HG03565 (cell line): ENCODE measurements around the gene GCN1.

ENCODE experiments used
- ATAC-seq: cut with Tn5 transposase; IDR thresholded peaks from one replicate; pipeline ENCODE4 v1.9.1; 2021; ENCODE audit warnings: mild to moderate bottlenecking, moderate library complexity; ENCODE audit not compliant: unreplicated experiment

GCN1 gene

DNA sequence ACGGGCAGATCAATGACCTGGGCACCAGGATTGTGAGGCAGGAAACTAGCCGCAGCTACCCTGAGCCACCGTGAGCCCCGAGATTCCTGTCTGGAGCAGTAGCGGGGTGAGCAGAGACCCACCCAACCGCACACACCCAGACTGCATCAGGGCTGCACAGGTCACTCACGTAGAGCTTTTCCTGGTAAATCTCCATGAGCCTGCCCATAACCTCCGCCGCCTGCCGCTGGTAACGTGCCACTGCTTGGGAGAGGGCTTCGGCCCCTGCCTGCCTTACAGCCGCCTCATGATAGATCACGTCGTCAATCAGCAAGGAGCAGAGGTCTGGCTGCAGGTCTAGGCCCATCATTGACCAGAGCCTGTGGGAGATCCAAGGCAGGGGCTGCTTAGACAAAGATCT, 39.4 kb downstream of the GCN1 start:
- no peak for ATAC-seq

DNA sequence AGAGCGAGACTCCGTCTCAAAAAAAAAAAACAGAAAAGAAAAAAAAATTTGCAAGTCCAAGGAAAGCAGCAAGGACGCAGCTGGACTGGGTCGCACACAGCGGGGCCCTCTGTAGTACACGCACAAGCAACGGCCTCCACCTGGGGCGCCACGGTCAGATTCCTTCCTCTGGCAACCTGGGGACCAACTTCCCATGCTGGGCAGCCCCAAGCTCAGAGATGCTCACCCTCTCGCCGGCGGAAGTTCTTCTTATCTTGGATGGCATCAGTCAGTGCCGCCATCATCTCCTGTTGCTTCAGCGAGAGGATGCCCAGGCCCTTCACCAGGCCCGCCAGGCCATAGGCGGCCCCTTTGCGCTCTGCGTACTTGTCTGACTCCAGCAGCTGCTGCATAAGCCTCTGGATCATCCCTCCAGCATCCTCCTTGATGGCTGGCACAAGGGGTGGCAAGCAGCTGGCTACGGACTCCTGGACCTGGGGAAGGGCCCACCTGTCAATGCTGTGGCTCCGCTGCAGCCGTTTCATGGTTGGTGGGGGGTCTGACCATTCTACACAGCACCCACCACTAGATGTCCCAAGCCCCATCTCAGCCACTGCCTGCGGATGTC, 43.5 kb downstream of the GCN1 start:
- no peak for ATAC-seq

DNA sequence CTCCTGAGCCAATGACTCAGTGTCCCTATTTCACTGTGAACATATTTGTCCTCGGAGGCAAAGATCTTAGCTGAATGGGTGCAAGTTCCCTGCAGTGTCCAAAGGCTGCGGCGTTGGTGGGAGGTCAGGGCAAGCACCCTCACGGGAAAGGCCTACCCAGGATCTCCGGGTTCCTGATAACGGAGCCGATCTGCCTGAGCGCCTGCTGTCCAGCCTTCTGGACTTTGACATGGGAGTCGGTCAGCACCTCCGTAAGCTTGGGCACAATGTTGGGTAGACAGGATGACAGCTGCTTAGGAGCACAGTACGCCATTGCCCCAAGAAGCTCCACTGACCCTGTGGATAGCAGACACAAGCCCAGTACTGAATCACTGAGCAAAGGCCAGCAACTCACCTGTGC, 46.5 kb downstream of the GCN1 start:
- no peak for ATAC-seq

DNA sequence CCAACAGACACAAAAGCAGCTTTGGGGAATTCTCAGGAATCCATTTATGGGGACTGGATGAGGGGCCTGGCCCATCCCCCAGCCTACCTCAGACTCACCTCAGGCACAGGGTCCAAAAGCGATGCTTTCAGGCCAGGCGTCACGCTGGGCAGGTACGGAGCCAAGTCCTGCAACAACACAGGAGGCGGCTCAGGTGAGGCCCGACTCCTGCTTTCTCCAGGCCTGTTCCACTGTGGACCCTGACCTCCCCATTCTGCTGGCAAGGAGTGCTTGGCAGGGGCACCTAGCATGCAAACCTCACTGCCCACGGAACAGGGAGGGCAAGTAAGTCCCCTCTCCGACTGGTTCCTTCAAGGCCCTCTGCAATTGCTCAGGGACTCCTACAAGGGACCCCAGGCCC, 49.4 kb downstream of the GCN1 start:
- no peak for ATAC-seq

DNA sequence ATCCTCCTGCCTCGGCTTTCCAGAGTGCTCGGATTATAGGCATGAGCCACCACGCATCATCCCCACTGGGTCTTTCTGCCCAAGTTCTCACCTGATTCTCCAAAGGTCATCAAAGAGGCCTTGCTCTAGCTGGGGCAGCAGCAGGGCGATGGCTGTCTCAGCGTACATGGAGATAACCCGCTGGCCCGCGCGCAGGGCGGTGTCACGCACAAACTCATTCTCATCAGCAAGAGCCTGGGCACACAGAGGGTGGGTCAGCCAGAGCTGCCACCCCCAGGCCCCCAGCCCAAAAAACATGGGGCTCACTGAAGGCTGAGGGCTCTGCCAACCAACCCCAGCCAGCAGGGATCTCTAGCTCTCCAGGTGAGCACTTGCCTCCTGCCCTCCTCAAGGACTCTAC, 50.3 kb downstream of the GCN1 start:
- no peak for ATAC-seq

DNA sequence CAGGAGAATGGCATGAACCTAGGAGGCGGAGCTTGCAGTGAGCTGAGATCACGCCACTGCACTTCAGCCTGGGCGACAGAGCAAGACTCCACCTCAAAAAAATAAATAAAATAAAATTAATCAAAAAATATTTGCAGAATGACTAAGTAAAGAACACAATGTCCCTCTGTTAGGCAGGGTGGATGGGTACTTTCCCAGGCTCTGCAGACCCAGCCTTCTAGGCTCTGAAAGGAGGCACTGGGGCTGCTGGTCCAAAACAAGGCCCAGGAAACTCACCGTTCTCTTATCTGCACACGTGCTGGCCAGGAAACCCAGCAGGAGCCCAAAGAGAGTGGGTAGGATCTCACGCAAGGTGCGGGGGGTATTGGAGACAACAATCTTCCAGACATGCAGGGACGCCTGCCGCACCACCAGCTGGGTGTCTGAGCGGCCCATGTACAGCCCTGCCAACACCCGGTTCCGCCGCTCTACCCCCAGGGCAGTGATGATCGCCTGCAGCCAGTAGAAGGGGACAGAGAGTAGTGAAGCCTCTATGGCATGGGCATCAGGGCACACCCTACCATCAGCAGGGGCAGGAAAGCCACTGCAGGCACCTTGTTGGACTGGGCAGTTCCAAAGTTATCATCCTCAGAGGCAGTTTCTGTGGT, 52.2 kb downstream of the GCN1 start:
- ATAC-seq, result no peak

DNA sequence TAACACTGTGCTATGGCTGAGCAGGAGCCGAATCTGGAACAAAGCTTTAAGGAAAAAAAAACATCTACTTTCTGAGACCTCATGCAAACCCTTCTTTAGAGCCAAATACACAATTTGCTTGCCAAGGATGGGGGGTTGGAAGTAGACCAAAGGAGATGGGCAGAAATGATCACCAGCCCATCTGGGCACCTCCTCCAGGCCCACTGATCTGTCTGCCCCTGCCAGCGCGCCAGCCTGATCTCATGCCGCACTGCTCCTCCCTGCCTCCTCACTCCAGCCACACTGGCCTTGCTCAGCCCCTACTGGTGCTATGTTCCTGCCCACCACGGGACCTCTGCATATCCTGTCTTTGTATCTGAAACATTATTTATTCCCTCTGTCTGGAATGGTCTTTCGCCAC, 53.2 kb downstream of the GCN1 start:
- ATAC-seq, result no peak

DNA sequence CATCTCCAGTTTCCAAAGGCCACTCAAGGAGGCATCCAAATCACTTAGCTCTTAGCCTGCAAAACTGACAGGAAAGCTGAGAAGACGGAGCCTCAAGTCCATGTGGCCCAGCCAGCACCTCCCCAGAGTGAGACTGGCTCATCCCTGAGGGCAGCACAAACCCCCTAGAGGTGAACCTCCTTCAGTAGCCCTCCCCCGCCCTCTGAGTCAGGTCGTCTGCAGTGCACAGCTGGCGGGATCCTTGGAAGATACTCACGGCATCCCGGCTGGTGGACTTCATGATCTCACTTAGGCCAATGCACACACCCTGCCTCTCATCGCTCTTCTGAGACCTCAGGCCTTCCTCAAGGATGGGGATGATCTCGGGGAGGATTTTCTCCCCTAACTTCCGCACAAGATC, 53.9 kb downstream of the GCN1 start:
- ATAC-seq, result no peak

DNA sequence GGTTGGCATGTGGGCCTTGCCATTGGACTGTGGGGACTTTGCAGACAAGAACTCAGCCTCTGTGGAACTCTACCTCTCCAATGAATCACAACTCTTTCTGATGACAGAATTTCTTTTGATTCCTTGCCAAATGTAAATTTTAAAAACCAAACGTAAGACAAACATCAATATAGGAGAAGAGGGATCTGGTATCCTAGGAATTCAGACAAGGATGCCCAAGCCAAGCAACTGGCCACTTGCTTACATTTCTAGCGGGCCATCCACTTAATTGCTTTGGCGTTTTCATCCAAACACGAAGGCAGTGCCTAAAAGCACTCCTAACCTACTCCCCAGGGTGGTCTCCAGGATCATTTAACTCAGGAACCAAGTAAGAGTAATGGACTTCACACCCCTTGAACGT, 54.6 kb downstream of the GCN1 start:
- no peak for ATAC-seq

DNA sequence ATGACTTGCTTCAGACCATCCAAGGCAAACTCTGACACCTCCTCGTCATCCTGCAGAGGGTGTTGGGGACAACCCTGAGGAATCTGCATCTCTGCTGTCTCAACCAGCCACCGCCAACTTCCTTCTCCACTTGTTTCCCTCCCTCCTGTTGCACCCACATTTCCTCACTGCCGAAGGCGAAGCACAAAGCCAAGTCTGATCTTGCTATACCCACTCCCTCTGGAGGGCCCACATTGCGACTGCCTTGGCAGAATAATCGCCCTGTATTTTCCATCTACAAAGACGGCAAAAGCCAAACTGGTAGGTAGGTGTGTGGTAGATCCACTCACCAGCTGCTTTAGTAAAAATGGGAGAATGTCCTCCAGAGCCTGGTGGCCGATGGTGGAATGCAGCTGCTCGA, 56.1 kb downstream of the GCN1 start:
- no peak for ATAC-seq

DNA sequence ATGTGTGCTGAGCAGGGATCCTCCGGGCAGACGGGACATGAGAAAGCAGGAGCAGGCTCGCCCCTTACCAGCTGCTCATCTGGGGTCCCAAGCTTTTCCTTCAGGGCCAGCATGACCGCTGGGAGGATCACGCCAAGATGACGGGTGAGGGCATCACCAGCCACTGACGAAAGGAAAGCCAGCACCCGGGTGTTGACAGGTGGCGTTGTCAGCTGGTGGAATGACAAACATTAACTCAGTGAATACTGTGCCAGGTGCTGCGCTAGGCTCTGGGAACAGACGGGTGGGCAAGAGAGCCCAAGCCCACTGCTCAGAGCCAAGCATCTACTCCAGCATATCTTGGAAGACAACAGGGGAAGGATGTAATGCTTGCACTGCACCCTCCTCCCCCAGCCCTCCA, 56.7 kb downstream of the GCN1 start:
- ATAC-seq, result no peak

DNA sequence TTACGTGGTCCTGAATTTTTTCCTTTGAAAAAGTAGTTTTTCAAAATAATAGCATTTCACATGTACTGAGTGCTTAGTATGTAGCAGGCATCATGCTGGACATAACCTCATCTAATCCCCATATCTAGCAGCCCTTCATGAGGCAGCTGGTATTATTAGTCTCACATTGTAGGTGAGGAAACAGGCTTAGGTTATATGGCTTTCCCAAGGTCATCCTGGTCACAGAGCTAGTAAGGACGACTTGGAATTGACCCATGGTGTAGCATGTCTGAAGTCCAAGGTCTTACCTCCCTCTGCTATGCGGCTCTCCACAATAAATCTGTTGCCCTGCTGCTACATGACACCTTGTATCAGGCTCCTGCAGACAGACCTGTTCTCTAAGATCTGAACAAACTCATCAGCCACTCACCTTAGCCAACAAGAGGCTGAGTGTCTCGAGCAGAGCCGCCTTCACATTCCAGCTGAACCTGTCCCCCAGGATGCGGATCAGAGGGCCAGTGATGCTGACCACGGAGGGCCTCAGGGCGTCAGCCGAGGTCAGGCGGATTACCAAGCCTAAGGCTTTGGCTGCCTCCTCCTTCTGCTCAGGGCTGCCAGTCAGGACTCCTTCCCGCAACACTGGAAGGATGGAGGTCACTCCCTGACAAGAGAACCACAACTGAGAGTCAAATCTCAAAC, 58.3 kb downstream of the GCN1 start:
- ATAC-seq, result no peak

DNA sequence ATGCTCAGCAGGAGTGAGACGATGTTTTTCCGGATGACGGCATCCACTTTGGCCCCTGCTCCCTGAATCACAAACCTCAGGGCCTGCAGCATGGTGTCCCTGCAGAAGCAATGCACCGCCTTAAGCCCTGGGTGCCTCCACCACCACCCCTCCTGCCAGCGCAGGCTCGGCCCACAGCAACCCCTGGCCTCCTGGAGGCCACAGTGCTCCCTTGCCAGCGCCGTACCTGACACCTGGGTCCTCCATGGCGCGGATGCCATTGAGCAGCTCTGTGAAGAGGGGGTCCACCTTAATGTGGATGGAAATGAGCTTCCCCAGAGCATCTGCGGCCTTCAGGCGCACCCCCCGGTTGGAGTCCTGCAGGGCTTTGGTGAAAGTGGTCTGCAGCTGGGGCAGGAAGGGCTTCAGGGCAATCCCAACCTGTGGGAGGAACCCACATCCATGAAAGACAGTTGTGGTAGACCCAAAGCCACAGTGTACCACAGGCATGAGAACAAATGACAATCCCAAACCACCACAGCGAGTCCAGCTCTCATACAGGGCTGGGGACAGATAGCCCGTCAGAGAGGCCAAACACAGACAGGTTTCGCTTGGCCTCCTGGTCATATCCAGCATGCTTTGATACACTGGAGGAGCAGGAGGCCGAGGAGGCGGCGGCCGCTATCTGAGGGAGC, 60.1 kb downstream of the GCN1 start:
- no peak for ATAC-seq

DNA sequence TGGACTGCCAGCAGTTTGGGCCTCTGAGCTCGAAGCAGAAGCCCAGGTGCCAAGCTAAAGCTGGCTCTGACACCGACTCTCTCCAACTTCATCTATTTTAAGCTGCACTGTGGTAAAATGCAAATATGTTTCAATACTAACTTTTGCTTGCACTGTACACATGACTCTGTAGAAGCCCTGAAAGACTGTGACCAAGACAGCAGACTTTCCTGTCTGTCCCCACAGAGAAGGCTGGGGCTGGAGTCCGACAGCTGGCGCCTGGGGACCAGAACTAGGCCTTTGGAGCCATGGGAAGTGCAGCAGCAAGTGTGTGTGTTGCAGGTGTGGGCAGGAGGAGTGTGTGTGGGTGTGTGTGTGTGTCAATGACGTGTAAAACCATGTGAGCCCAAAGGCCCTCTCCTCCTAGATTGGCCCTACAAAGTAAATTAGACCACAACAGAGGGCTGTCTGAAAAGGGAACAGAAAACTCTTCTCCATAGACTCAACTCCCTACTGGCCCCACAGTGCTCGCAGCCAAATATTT, 61.6 kb downstream of the GCN1 start:
- ATAC-seq, result peak; percentile 84

DNA sequence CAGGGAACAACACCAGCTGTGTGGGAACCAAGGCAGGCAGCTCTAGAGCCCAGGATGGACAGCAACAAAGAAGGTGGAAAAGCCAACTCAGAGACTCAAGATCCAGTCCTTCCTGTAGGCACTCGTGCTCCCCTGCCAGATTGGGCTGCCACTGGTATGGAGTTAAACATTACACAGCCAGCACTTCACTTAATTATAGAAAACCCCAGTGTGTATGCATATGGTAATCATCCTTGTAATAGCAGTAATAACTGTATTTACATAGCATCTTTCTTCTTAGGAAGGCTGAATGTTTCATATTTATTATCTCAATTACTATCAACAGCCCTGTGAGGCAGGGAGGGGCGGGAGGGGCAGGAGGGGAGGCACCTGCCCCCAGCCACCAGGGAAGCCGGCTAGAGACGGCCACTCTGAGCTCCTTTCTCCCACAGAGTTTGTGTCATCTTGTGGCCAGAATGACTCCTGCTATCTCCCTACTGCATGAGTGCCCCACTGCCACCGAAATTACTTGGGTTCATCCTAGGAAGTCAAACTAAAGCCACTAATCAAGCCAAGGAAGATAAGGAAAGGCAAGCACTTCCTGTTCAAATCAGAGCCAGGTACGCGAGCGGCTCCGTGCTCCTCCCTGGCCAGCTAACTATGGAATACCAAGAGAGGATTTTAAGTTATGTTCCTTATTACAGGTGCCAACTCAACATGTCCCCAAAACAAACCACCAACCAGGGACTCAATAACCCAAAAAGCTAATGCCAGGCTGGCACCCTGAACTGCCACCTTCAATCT, 62.3 kb downstream of the GCN1 start:
- no peak for ATAC-seq

DNA sequence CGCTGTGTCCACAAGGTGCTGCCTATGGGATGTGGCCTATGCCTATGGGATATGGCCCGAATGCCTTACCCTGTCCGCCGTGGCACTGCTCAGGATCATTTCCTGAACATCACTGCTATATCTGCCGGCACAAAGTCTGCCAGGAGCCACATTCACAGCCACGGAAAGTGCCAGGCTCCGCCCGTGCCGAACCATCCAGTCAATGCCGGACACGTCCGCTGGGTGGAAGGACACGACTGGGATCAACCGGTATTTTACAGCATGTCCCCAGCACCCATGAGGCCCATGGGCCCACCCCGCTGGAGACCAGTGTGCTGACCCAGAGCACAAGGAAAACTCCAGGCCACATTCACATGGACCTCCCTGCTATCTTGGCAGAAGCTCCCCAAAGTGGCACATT, 63.4 kb downstream of the GCN1 start:
- no peak for ATAC-seq

DNA sequence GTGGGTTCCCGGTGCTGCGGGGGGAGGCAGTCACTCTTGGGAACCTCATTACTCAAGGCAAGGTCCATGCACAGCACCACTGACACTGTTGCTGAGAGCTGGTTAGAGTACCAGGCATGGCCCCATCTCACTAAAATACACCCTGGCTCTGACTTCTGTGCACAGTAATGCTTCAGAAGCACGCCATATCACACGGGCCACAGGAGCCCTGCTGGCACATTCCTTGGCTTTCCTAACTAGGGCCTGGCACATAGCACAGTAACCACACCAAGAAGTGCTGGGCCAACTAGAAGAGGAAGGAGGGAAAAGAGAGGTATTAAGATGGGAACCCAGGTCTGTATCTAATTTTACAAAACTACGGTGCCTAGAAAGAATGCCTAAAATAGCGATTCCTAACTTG, 64.5 kb downstream of the GCN1 start:
- no peak for ATAC-seq

DNA sequence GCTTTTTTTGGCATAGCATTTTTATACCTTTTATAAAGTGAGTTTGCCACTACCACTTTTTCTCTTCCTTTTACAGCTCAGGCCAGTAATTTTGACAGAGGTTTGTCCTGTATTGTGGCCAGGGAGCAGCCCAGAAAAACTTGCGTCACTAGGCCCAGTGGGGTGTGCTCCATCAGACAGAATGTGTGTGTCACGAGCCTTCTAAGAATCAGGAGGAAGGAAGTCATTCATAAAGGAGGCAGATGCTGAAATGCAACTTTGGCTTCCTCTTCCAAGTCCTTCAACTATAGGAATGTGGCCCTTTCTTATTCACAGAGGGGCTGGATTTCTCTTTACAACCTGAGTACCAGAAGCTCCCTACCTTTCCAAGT, 67.9 kb downstream of the GCN1 start:
- no peak for ATAC-seq

DNA sequence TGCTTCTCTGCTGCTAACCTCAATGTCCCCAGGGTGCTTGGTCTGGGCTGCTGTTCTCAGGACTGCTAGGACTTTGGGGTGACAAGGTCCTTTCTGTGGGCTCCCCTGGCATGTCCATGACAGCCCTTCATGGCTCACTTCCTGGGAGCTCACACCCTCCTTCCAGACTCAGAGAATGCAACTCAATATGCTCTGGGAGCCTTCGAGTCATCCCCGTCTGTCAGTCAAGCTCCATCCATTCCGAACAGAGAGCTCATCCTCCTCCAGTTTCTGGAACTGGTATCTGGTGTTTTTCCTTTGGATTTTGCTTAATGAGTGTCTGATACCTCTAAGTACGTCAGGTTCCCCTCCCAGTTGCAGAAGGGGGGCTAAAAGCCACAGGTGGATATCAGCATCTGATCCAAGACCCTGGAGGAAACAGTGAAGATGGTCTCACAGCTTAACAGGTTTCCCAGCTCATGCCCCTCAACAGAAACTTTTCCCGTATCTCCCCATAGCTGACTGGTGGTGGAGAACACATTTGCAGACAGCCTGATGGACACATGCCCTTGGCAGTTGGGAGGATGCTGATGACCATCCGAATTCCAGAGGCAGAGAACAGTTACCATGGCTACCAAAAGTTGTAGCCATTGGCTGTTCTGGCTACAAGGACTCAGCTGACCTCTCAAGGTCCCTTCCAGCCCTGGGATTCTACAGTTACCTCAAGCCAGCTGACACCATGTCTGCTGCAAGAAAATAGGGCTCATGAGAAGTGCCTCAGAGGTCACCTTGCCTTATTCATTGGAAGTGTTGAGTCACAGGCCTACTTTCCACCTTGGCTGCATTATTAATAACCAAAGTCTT, 68.5 kb downstream of the GCN1 start:
- no peak for ATAC-seq

DNA sequence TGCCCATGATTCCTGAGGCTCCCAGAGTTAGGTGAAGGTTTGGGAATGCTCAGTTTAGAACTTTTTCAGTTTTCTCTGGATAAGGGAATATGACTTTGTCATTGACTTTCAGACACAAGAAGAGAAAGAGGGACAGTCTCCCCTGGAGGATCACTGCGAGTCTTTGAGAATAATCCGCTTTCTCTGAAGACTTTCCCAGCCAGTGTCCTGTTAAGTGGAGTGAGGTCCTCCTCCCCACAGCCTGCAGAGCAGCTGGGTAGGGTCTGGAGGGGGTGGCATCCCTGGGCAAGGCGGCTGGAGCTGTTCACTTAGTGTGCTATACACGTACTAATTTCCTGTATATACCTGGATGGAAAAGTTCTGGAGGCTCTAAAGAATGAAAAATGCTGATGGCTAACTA, 69.5 kb downstream of the GCN1 start:
- no peak for ATAC-seq
